ENCODE data around the gene RGMA.

Gene RGMA

DNA sequence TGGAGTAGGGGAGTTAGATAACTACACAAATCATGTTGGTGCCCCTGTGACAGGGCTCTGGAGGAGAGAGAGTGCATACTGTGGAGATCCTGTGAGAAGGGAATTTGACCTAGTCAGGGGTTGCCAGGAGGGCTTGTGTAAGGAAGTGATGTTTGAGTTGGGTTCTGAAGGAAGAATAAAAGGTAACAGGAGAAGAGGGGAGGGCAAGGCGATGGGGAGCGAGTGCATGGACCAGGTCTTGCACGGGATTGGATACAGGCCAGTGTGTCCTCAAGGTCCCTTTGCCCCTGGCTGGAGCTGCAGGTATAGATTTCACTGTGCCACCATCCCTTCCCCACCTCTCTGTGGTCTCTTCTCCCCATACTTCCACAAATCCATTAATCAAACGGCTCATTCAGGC is 83.9 kb downstream of the RGMA start:
- no peak overlapping the region for H3K4me3 ChIP-seq
- peaks cover 80 to 98% (median 92%) of the 10 kb centered on the region in 3 donors for H3K36me3 ChIP-seq
- no peaks in the 10 kb centered on the region for H3K9me3 ChIP-seq
- H3K27me3 ChIP-seq, result no peaks in the 10 kb centered on the region
- no peak overlapping the region for H3K27ac ChIP-seq
- no peak for DNase-seq
- intact Hi-C loops (cut with DNase I; ENCODE audit: low total_unique reads), result no loop called here
- no peaks in the 10 kb centered on the region for H3K4me1 ChIP-seq
- TF ChIP-seq, protein P1, sequence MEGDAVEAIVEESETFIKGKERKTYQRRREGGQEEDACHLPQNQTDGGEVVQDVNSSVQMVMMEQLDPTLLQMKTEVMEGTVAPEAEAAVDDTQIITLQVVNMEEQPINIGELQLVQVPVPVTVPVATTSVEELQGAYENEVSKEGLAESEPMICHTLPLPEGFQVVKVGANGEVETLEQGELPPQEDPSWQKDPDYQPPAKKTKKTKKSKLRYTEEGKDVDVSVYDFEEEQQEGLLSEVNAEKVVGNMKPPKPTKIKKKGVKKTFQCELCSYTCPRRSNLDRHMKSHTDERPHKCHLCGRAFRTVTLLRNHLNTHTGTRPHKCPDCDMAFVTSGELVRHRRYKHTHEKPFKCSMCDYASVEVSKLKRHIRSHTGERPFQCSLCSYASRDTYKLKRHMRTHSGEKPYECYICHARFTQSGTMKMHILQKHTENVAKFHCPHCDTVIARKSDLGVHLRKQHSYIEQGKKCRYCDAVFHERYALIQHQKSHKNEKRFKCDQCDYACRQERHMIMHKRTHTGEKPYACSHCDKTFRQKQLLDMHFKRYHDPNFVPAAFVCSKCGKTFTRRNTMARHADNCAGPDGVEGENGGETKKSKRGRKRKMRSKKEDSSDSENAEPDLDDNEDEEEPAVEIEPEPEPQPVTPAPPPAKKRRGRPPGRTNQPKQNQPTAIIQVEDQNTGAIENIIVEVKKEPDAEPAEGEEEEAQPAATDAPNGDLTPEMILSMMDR (IDR thresholded peaks at IDR 0.05), result no peak

DNA sequence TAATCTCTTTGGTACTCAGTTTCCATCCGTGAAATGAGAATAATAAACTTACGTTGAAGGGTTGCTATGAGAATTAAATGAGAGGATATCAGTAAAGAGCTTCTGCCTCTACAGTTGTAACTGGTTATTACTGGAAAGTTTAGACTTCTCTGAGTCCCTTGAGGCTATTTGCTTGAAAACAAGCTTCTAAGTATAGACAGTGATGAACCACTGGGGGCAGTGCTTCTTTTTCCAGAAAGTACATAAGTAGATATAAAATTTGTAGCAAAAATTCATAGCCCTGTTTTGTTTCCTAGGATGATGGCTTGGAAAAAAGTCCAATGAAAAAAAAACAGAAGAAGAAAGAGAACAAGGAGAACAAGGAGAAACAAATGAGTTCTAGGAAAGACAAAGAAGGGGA is 87.1 kb downstream of the RGMA start:
- Histone ChIP-seq H3K4me3 (no peak overlapping the region), H3K4me1 (no peaks in the 10 kb centered on the region), H3K9me3 (no peaks in the 10 kb centered on the region), H3K36me3 (peaks cover 88 to 98% (median 95%) of the 10 kb centered on the region in 3 donors), H3K27me3 (no peaks in the 10 kb centered on the region), H3K27ac (no peak overlapping the region)
- TF ChIP-seq, protein P1 (IDR thresholded peaks at IDR 0.05), result no peak
- intact Hi-C loops (cut with DNase I; ENCODE audit: low total_unique reads), result no loop called here
- DNase-seq, result no peak

DNA sequence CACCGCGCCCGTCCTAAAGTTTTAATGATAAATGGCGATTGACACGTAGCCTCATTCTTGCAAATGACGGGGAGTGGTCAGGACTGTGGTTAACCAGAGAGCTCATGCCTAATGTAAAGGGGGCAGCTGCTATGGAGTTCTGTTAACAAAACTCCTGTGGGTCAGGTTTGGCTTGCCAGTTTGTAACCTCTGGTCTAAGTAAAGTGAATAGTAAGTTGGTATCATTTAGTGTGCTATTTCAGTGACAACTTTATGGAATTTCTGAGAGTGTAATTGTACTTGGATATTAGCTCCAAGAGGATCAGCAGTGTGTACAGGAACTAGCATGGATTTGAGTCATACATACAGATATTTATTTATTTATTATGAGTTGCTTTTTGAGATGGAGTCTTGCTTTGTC is 87.9 kb downstream of the RGMA start:
- no peak for DNase-seq
- intact Hi-C loops (cut with DNase I; ENCODE audit: low total_unique reads), result no loop called here
- Histone ChIP-seq H3K36me3 (peaks cover 91 to 98% (median 92%) of the 10 kb centered on the region in 3 donors), H3K27ac (no peak overlapping the region), H3K4me1 (no peaks in the 10 kb centered on the region), H3K4me3 (no peak overlapping the region), H3K9me3 (no peaks in the 10 kb centered on the region), H3K27me3 (no peaks in the 10 kb centered on the region)
- TF ChIP-seq, protein P1 (IDR thresholded peaks at IDR 0.05), result no peak

DNA sequence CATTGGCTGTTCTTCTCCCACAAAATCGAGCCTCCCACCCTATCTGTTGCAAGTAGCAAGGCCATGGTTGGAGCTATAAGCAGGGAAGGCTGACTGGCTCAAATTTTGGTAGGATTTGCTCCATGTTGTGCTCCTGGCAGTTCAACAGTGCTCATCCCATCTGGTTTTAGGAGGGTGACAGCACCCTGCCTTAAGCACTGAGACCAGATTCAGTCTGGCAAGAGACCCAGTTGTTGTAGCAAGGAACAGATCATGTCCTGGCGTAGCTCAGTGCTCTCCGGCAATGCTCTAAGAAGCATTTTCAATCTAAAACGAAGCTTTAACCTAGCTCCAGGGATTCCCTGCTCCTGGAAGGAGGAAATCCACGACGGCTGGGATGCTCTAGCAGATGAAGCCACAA is 91.2 kb downstream of the RGMA start:
- Histone ChIP-seq H3K4me3 (no peak overlapping the region), H3K27ac (no peak overlapping the region), H3K9me3 (no peaks in the 10 kb centered on the region), H3K27me3 (no peaks in the 10 kb centered on the region), H3K4me1 (no peaks in the 10 kb centered on the region), H3K36me3 (peaks cover 83 to 99% (median 94%) of the 10 kb centered on the region in 3 donors)
- TF ChIP-seq, protein P1 (IDR thresholded peaks at IDR 0.05), result no peak
- DNase-seq, result no peak
- intact Hi-C loops (cut with DNase I; ENCODE audit: low total_unique reads), result no loop called here

DNA sequence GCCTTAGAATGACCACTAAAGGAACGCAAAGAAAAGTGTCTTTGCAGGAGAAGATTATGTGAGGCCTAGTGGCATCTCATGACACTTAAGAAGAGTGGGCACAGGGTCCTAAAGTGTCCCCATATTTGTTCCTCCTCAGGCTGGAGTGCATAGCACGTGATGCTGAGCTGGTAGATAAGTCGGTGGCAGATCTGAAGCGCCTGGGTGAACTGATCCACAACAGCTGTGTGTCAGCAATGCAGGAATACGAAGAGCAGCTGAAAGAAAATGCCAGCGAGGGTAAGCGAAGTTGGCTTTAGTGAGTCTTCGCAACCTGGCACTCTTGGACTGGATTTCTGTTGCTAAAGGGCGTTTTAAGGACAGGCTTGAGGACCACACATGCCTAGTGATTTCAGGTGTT is 96.3 kb downstream of the RGMA start:
- Histone ChIP-seq H3K27ac (no peak overlapping the region), H3K9me3 (no peaks in the 10 kb centered on the region), H3K4me3 (no peak overlapping the region), H3K27me3 (no peaks in the 10 kb centered on the region), H3K4me1 (no peaks in the 10 kb centered on the region), H3K36me3 (peaks cover 68 to 97% (median 75%) of the 10 kb centered on the region in 3 donors)
- no peak for DNase-seq
- TF ChIP-seq, protein P1 (IDR thresholded peaks at IDR 0.05), result no peak
- intact Hi-C loops (cut with DNase I; ENCODE audit: low total_unique reads), result no loop called here

DNA sequence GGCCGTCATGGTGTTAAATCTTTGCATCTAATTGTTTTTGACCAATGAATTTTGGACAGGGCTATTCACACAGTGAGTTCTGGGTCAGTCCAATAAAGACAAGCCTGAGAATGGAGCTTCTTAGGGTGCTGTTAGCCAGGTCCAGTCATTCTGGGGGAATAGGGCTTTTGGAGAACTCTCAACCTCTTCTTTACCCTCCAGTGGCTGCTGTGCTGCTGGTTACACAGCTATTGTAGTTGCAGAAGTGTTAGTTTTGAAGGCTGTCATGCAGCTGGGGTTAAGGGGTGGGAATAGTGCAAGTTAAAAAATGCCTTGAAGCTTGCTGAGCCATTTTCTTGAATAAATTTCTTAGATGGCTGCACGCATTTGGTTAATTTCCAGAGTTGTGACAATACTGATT is 99.0 kb downstream of the RGMA start:
- peaks cover 65 to 91% (median 76%) of the 10 kb centered on the region in 3 donors for H3K36me3 ChIP-seq
- TF ChIP-seq, protein P1 (IDR thresholded peaks at IDR 0.05), result no peak
- no peaks in the 10 kb centered on the region for H3K27me3 ChIP-seq
- H3K27ac ChIP-seq, result no peak overlapping the region
- H3K9me3 ChIP-seq, result no peaks in the 10 kb centered on the region
- H3K4me3 ChIP-seq, result no peak overlapping the region
- intact Hi-C loops (cut with DNase I; ENCODE audit: low total_unique reads), result no loop called here
- DNase-seq, result no peak
- no peaks in the 10 kb centered on the region for H3K4me1 ChIP-seq
